MM.1S (cell line): ENCODE measurements around the gene ETNPPL.

Experiments
- DNase-seq: peaks from one replicate; pipeline ENCODE4 v3.0.0-alpha.2; 2015
- H2AFZ ChIP-seq: fragments of 300-600 bp; sonication (generic); 2 replicates; pipeline ENCODE4 v1.6.0; 2016; ENCODE audit warnings: antibody characterized with exemption, low read length
- H3F3A ChIP-seq: fragments of 300-600 bp; sonication (generic); 2 replicates; pipeline ENCODE4 v1.6.1; 2016; ENCODE audit warnings: mild to moderate bottlenecking, antibody characterized with exemption, low read length, moderate library complexity, mixed read lengths; ENCODE audit not compliant: insufficient read depth
- H3K27ac ChIP-seq: fragments of 300-600 bp; sonication (generic); 2 replicates; pipeline ENCODE4 v1.5.1; 2016; ENCODE audit warnings: mild to moderate bottlenecking, low read length
- H3K27me3 ChIP-seq: fragments of 300-600 bp; sonication (generic); replicated peaks from 2 replicates; pipeline ENCODE4 v1.6.0; 2016; ENCODE audit warnings: low read length; ENCODE audit not compliant: insufficient read depth
- H3K36me3 ChIP-seq: fragments of 300-600 bp; sonication (generic); replicated peaks from 2 replicates; pipeline ENCODE4 v1.6.1; 2016; ENCODE audit warnings: mild to moderate bottlenecking, low read length, mixed read lengths; ENCODE audit not compliant: insufficient read depth
- H3K4me1 ChIP-seq: fragments of 300-600 bp; sonication (generic); 2 replicates; pipeline ENCODE4 v1.6.1; 2016; ENCODE audit warnings: low read length, mixed read lengths
- H3K4me2 ChIP-seq: fragments of 300-600 bp; sonication (generic); 2 replicates; pipeline ENCODE4 v1.6.0; 2016; ENCODE audit warnings: low read depth, low read length
- H3K4me3 ChIP-seq: fragments of 300-600 bp; sonication (generic); 2 replicates; pipeline ENCODE4 v1.5.1; 2016; ENCODE audit warnings: low read length, mixed read lengths
- H3K79me2 ChIP-seq: fragments of 300-600 bp; sonication (generic); 2 replicates; pipeline ENCODE4 v1.6.1; 2016; ENCODE audit warnings: mixed run types, low read length, mixed read lengths
- H3K9ac ChIP-seq: fragments of 300-600 bp; sonication (generic); 2 replicates; pipeline ENCODE4 v1.6.1; 2016; ENCODE audit warnings: low read length, mixed read lengths
- H3K9me2 ChIP-seq: fragments of 300-600 bp; sonication (generic); replicated peaks from 2 replicates; pipeline ENCODE4 v1.6.1; 2016; ENCODE audit warnings: mild to moderate bottlenecking, low read length, mixed read lengths; ENCODE audit not compliant: insufficient read depth
- H3K9me3 ChIP-seq: fragments of 300-600 bp; sonication (generic); replicated peaks from 2 replicates; pipeline ENCODE4 v1.6.1; 2016; ENCODE audit warnings: mild to moderate bottlenecking, low read length, mixed read lengths; ENCODE audit not compliant: insufficient read depth
- H4K20me1 ChIP-seq: fragments of 300-600 bp; sonication (generic); 2 replicates; pipeline ENCODE4 v1.6.1; 2016; ENCODE audit warnings: mild to moderate bottlenecking, low read length, moderate library complexity, mixed read lengths; ENCODE audit not compliant: insufficient read depth
- EZH2 ChIP-seq: fragments of 300-600 bp; sonication (generic); optimal IDR thresholded peaks from 2 replicates; pipeline ENCODE3; 2017; ENCODE audit warnings: low read depth, mild to moderate bottlenecking, antibody characterized with exemption, low read length, mixed read lengths
- EZH2phosphoT487 ChIP-seq: fragments of 300-600 bp; sonication (generic); IDR thresholded peaks from 2 replicates; pipeline ENCODE4 v1.6.1; 2018; ENCODE audit warnings: antibody characterized with exemption, low read length
- TF ChIP-seq, protein P1 (sequence below): fragments of 300-600 bp; sonication (generic); IDR thresholded peaks from 2 replicates; pipeline ENCODE4 v1.5.1; 2016; ENCODE audit warnings: antibody characterized with exemption, low read length, mixed read lengths

The ETNPPL gene

GRCh38 chr4:108795733-108796132 lies 32.9 kb upstream of the ETNPPL start:
- TF ChIP-seq EZH2 (no peak), EZH2phosphoT487 (no peak)
- TF ChIP-seq, protein P1, sequence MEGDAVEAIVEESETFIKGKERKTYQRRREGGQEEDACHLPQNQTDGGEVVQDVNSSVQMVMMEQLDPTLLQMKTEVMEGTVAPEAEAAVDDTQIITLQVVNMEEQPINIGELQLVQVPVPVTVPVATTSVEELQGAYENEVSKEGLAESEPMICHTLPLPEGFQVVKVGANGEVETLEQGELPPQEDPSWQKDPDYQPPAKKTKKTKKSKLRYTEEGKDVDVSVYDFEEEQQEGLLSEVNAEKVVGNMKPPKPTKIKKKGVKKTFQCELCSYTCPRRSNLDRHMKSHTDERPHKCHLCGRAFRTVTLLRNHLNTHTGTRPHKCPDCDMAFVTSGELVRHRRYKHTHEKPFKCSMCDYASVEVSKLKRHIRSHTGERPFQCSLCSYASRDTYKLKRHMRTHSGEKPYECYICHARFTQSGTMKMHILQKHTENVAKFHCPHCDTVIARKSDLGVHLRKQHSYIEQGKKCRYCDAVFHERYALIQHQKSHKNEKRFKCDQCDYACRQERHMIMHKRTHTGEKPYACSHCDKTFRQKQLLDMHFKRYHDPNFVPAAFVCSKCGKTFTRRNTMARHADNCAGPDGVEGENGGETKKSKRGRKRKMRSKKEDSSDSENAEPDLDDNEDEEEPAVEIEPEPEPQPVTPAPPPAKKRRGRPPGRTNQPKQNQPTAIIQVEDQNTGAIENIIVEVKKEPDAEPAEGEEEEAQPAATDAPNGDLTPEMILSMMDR: no peak
- DNase-seq: no peak

DNA sequence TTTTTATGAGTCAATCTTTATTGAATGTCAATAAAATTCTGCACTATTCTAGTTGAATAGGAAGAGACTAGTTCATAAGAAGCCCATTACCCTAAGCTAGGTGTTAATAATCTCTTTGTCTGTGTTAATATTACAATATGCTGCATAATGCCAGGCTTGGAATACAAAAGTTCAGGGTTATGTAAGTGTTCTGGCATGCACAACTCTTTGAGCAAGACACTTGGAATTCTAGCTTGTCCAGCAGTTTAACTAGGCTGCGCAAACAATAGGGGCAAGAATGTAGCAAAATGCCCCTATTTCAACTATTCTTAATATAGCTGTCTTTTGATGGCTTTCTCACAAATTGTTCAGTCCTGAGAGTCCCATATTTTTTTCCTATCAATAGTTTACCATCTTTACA lies 31.3 kb upstream of the ETNPPL start:
- Histone ChIP-seq H3K9ac (no peak overlapping the region), H4K20me1 (no peaks in the 10 kb centered on the region), H2AFZ (no peak overlapping the region), H3K9me3 (no peaks in the 10 kb centered on the region), H3K36me3 (no peaks in the 10 kb centered on the region), H3F3A (no peaks in the 10 kb centered on the region), H3K4me3 (no peak overlapping the region), H3K27me3 (no peaks in the 10 kb centered on the region), H3K4me1 (no peaks in the 10 kb centered on the region), H3K79me2 (no peaks in the 10 kb centered on the region), H3K4me2 (no peak overlapping the region), H3K9me2 (no peaks in the 10 kb centered on the region), H3K27ac (no peak overlapping the region)
- TF ChIP-seq, protein P1: no peak
- no peak for TF ChIP-seq EZH2phosphoT487
- no peak for TF ChIP-seq EZH2
- no peak for DNase-seq

More at GRCh38 chr4:108795733-108796132, 32.9 kb upstream of the ETNPPL start:
- Histone ChIP-seq H3K4me1 (no peaks in the 10 kb centered on the region), H3K27me3 (no peaks in the 10 kb centered on the region), H3K36me3 (no peaks in the 10 kb centered on the region), H3F3A (no peaks in the 10 kb centered on the region), H4K20me1 (no peaks in the 10 kb centered on the region), H2AFZ (no peak overlapping the region), H3K4me2 (no peak overlapping the region), H3K9me3 (no peaks in the 10 kb centered on the region), H3K4me3 (no peak overlapping the region), H3K27ac (no peak overlapping the region), H3K9ac (no peak overlapping the region), H3K79me2 (no peaks in the 10 kb centered on the region), H3K9me2 (no peaks in the 10 kb centered on the region)

- H3K27ac ChIP-seq: no peak overlapping the region
- TF ChIP-seq EZH2 (no peak), EZH2phosphoT487 (no peak)
- TF ChIP-seq, protein P1: no peak
- no peak overlapping the region for H3K4me3 ChIP-seq
- no peak overlapping the region for H2AFZ ChIP-seq
- H3K4me2 ChIP-seq: no peak overlapping the region
- no peaks in the 10 kb centered on the region for H3K9me2 ChIP-seq
- no peaks in the 10 kb centered on the region for H3K9me3 ChIP-seq
- H4K20me1 ChIP-seq: no peaks in the 10 kb centered on the region
- no peaks in the 10 kb centered on the region for H3K36me3 ChIP-seq
- DNase-seq: no peak
- H3K9ac ChIP-seq: no peak overlapping the region
- no peaks in the 10 kb centered on the region for H3K4me1 ChIP-seq
- no peaks in the 10 kb centered on the region for H3K27me3 ChIP-seq
- H3F3A ChIP-seq: no peaks in the 10 kb centered on the region
- no peaks in the 10 kb centered on the region for H3K79me2 ChIP-seq
These were observed 30.6 kb upstream of the ETNPPL start for GRCh38 chr4:108793415-108793814.
